GM10266 (cell line): ENCODE results near the gene KLHL33.

Source experiments
- DNase-seq: peaks from one replicate; pipeline ENCODE4 v3.0.0; 2012; ENCODE audit errors: extremely low spot score
- CTCF ChIP-seq: IDR thresholded peaks from 2 replicates; pipeline ENCODE4 v1.5.1; 2012; ENCODE audit warnings: mild to moderate bottlenecking, low read depth; ENCODE audit not compliant: control insufficient read depth, insufficient read depth; ENCODE audit errors: missing control alignments

KLHL33 gene

GRCh38 chr14:20470603-20470901 is 34.6 kb upstream of the KLHL33 start:
- DNase-seq, result no peak
- no peak for TF ChIP-seq CTCF

- no peak for DNase-seq
- TF ChIP-seq CTCF, result no peak
These were observed 34.1 kb upstream of the KLHL33 start for GRCh38 chr14:20469890-20470602.

GRCh38 chr14:20469242-20469889 is 33.4 kb upstream of the KLHL33 start, which contains the start of gene PNP:
PNP (plus strand) TSS chr14:20469406; CDS start chr14:20469525, 119 bp downstream.
- TF ChIP-seq CTCF, result peak; percentile 19
- peak; percentile 92 for DNase-seq

- no peak for TF ChIP-seq CTCF
- no peak for DNase-seq
These were observed 32.8 kb upstream of the KLHL33 start for GRCh38 chr14:20468764-20469241.

GRCh38 chr14:20461225-20462141 is 25.5 kb upstream of the KLHL33 start, which contains the start of gene PIP4P1:
PIP4P1 (minus strand) TSS chr14:20461434; CDS start chr14:20461325, 109 bp downstream.
- peak; percentile 94 for DNase-seq
- no peak for TF ChIP-seq CTCF

- peak; percentile 24 for DNase-seq
These were observed 24.7 kb upstream of the KLHL33 start for GRCh38 chr14:20460458-20461224.

More at GRCh38 chr14:20460458-20461224, 24.7 kb upstream of the KLHL33 start:
- TF ChIP-seq CTCF, result no peak
